ENCODE data around the gene FLOT1.
"Not testable (repeated sequence)": the region's sequence is repeated elsewhere in the genome, so short reads cannot be mapped to it uniquely, and the experiment has no call there.

The FLOT1 gene

DNA sequence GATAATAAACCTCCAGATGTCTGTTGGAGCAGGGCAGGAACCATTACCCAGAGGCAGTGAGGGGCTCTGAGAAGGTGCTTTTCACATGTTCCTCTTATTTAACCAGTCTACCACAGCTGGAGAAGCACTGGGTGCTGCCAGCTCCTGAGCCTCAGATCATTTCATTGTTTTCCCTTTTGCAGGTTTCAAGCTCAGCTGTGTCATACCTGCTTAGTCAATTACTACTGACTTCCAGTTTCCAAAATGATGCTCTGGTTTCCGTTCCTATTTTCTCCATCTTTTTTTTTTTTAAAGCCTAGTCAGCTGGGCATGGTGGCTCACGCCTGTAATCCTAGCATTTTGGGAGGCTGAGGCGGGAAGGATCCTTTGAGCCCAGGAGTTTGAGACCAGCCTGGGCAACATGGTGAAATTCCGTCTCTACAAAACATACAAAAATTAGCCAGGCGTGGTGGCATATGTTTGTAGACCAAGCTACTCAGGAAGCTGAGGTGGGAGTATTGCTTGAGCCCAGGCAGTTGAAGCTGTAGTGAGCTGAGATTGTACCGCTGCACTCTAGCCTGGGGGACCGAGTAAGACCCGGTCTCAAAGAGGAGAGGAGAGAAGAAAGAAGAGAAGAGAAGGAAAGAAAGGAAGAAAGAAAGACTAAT is 6.7 kb downstream of the FLOT1 start:
- H3K4me2 ChIP-seq = 0 out of 2 replicates have a peak overlapping the region, but pooled peaks have one; percentile 9
- no peak overlapping the region for H3K27ac ChIP-seq

DNA sequence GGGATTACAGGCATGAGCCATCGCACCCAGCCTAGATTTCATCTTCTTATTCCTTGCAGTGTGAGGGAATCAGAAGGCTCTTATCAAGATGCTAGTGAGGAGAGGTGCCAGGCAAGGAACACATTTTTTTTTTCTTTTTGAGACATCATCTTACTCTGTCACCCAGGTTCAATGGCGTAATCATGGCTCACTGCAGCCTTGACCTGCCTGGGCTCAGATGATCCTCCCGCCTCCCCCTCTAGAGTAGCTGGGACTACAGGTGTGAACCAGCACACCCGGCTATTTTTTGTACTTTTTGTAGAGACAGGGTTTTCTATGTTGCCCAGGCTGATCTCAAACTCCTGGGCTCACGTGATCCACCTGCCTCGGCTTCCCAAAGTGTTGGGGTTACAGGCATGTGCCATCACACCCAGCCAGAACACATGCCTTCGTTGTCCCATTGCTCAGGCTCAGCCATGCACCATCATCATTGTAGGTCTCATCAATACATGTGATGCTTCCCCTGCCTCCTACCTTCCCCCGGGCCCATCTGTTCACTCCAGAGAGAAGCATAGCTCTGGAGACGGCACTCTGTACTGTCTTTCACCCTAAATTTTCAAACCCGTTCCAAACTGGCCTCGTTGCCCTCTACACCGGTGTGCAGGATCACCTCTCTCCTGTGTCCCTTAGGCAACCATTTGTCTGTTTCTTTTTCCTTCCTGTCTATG is 10.1 kb downstream of the FLOT1 start:
- Histone ChIP-seq H3K9ac (no peak overlapping the region), H3K36me3 (peaks cover 95% of the 10 kb centered on the region), H3K4me3 (no peak overlapping the region), H3K27me3 (no peaks in the 10 kb centered on the region), H3K9me3 (no peaks in the 10 kb centered on the region), H4K20me1 (peaks cover 75% of the 10 kb centered on the region), H3K4me1 (peaks cover 44% of the 10 kb centered on the region), H3K27ac (no peak overlapping the region), H3K4me2 (no peak overlapping the region)
- TF ChIP-seq Cebpa-rat (IDR thresholded peaks at IDR 0.05) = no peak

More for the DNA sequence above, 6.7 kb downstream of the FLOT1 start:
- Histone ChIP-seq H3K36me3 (peaks cover 97% of the 10 kb centered on the region), H3K4me3 (no peak overlapping the region), H4K20me1 (peaks cover 62% of the 10 kb centered on the region), H3K4me1 (peaks cover 65% of the 10 kb centered on the region), H3K9ac (0 out of 2 replicates have a peak overlapping the region, but pooled peaks have one; percentile 2), H3K9me3 (no peaks in the 10 kb centered on the region), H3K27me3 (no peaks in the 10 kb centered on the region)
- no peak for TF ChIP-seq Cebpa-rat (IDR thresholded peaks at IDR 0.05)

DNA sequence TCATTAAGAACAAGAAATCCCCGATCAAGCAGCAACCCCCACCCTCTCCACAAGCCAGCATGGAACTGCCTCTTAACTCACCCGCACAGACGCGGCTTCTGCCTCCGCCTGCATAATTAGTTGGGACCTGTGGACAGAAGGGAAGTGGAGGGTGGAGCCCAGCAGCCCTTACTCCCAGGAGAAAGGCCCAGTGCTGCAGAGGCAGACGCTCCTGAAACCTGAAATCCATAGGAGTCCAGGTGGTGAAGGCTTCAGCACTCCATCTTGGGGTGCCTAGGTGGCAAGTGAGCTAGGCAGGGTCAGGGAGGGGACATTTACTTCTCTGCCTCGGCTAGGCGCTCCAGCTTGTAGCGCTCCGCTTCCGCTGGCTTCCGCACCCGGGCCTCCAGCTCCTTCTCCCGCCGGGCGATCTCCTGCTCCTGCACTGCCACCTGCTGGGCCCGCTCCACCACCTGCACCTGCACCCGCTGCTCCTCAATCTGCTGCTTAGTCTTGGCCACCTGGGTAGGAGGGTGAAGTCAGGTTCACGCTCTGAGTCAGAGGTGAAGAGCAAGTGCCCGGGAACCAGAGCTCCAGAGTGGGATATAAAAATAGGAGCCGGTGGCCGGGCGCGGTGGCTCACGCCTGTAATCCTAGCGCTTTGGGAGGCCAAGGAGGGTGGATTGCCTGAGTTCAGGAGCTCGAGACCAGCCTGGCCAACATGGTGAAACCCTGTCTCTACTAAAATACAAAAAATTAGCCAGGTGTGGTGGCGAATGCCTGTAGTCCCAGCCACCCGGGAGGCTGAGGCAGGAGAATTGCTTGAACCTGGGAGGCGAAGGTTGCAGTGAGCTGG is 11.7 kb downstream of the FLOT1 start:
- Histone ChIP-seq H3K4me3 (peak overlapping the region; percentile 7; the same call in 1 of the 2 replicates), H3K9me3 (no peaks in the 10 kb centered on the region), H3K4me2 (peak overlapping the region; percentile 72), H4K20me1 (peaks cover 78% of the 10 kb centered on the region), H3K27me3 (no peaks in the 10 kb centered on the region), H3K4me1 (peaks cover 36% of the 10 kb centered on the region), H3K9ac (peak overlapping the region; percentile 16; the same call in 1 of the 2 replicates), H3K36me3 (peaks cover 96% of the 10 kb centered on the region), H3K27ac (peak overlapping the region; percentile 38; the same call in 1 of the 2 replicates)
- TF ChIP-seq Cebpa-rat (IDR thresholded peaks at IDR 0.05) = no peak

DNA sequence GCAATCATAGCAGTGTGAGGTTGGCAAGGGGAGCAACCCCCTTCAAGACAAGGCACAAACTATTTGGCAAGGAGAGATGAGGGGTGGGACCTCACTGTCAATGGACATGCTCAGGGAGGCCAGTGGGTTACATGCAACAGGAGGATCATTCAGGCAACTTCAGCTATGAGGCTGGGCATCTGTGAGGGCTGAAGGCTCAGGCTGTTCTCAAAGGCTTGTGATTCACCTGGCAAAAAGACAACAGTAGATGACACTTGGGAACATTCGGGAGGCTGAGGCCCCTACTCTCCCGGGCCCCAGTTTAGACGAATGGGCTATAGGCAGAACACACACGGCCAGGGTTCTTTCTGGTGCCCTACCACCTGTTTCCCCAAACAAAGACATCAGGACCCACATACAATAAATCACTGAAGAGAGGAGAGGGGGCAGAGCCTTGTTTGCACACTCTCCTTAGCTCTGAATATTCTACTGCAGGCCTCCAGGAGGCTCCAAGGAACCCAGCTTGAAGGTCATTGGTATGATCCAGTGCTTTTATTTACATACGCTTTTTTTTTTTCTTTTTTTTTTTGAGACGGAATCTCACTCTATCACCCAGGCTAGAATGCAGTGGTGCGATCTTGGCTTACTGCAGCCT is 14.4 kb downstream of the FLOT1 start:
- Histone ChIP-seq H3K27ac (no peak overlapping the region), H4K20me1 (peaks cover 96% of the 10 kb centered on the region), H3K36me3 (peaks cover 97% of the 10 kb centered on the region), H3K4me2 (no peak overlapping the region), H3K9ac (no peak overlapping the region), H3K4me1 (peaks cover 61% of the 10 kb centered on the region), H3K9me3 (no peaks in the 10 kb centered on the region), H3K4me3 (no peak overlapping the region), H3K27me3 (no peaks in the 10 kb centered on the region)
- TF ChIP-seq Cebpa-rat (IDR thresholded peaks at IDR 0.05) = no peak

DNA sequence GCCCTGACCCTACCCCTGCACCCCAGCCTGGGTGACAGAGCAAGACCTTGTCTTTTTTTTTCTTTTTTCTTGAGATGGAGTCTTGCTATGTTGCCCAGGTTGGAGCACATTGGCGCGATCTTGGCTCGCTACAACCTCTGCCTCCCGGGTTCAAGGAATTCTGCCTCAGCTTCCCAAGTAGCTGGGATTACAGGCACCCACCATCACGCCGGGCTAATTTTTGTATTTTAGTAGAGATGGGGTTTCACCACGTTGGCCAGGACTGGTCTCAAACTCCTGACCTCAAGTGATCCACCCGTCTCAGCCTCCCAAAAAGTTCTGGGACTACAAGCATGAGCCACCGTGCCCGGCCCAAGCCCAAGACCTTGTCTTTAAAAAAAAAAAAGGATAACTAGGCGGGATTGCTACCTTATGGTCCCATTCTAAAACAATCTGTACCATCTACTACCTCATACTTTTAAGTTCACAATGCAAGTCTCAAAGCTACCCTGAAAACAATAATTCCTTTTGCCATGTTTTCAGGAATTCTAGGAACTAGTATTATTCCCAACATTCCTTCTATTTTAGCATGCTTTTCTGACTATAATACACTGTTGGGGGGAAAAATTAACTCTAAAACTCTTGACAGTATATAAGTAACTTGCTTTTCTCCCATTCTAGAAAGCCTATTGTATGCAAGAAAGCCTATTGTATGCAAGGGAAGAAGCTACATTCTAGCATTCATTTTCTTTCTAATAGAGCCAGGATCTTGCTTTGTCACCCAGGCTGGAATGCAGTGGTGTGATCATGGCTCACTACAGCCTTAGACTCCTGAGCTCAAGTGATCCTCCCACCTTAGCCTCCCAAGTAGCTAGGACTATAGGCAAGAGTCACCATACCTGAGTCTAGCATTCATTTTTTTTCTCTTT is 15.7 kb downstream of the FLOT1 start:
- no peaks in the 10 kb centered on the region for H3K27me3 ChIP-seq
- H3K36me3 ChIP-seq = peaks cover 97% of the 10 kb centered on the region
- H4K20me1 ChIP-seq = peaks cover 97% of the 10 kb centered on the region
- no peak overlapping the region for H3K4me3 ChIP-seq
- no peak for TF ChIP-seq Cebpa-rat (IDR thresholded peaks at IDR 0.05)
- H3K4me1 ChIP-seq = peaks cover 60% of the 10 kb centered on the region
- H3K27ac ChIP-seq = no peak overlapping the region
- no peaks in the 10 kb centered on the region for H3K9me3 ChIP-seq
- H3K9ac ChIP-seq = no peak overlapping the region
- no peak overlapping the region for H3K4me2 ChIP-seq

DNA sequence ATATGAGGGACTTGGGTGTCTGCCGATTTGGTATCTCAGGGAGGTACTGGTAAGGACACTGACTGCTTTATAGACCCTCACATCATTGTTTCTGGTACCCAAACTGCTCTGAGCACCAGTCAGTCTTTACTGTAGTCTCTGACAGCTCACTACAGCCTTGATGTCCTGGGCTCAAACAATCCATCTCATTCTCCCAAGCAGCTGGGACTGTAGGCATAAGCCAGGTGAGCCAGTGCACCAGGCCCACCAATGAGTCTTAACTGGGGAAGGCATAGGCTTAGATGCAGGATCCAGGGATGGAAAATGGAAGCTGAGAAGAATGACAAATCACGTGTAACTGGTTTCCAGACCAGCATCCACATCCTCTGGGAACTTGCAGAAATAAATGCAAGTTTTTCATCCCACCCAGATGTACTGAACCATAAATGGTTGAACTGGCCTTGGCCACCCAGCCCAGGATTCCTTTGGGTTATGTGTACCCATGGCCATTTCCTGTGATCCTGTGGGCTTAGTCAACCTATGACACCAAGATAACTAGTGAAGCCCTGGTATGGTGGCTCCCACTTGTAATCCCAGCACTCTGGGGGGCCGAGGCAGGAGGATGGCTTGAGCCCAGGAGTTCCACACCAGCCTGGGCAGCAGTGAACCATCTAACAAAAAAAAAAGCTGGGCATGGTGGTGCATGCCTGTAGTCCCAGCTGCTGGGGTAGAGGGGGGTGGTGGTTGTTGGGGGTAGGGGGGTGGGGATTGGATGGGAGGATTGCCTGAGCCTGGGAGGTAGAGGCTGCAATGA is 16.6 kb downstream of the FLOT1 start:
- Histone ChIP-seq H3K36me3 (peaks cover 92% of the 10 kb centered on the region), H3K27ac (no peak overlapping the region), H3K9me3 (no peaks in the 10 kb centered on the region), H3K27me3 (no peaks in the 10 kb centered on the region), H4K20me1 (peaks cover 93% of the 10 kb centered on the region), H3K4me1 (peaks cover 51% of the 10 kb centered on the region), H3K4me2 (peak overlapping the region; percentile 89), H3K9ac (no peak overlapping the region), H3K4me3 (no peak overlapping the region)
- no peak for TF ChIP-seq Cebpa-rat (IDR thresholded peaks at IDR 0.05)

DNA sequence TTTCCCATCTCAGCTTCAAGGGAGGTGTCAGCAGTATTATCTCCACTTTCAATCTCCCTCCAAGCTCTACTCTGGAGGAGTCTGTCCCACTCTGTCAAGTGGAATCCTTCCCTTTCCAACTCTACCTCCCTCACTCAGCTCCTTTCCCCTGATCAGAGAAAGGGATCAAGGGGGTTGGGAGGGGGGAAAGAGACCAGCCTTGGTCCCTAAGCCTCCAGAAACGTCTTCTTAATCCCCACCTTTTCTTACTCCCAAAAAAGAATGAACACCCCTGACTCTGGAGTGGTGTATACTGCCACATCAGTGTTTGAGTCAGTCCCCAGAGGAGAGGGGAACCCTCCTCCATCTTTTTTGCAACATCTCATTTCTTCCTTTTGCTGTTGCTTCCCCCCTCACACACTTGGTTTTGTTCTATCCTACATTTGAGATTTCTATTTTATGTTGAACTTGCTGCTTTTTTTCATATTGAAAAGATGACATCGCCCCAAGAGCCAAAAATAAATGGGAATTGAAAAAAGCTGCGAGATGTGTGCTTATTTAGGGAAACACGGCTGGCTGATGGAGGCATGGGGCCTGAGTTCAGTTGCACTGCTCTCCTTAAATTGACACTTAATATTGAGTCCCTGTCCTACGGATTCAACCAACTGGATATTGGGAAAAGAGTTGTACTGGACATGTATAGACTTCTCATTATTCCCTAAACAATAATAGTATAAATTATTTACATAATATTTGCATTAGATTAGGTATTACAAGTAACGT is 17.4 kb downstream of the FLOT1 start:
- TF ChIP-seq Cebpa-rat (IDR thresholded peaks at IDR 0.05) = no peak
- peaks cover 85% of the 10 kb centered on the region for H4K20me1 ChIP-seq
- H3K4me1 ChIP-seq = peaks cover 43% of the 10 kb centered on the region
- peak overlapping the region; percentile 89 for H3K4me2 ChIP-seq
- no peaks in the 10 kb centered on the region for H3K27me3 ChIP-seq
- H3K9ac ChIP-seq = peak overlapping the region; percentile 100; the same call in 1 of the 2 replicates
- H3K27ac ChIP-seq = no peak overlapping the region
- H3K4me3 ChIP-seq = peak overlapping the region; percentile 94; the same call in 1 of the 2 replicates
- no peaks in the 10 kb centered on the region for H3K9me3 ChIP-seq
- peaks cover 86% of the 10 kb centered on the region for H3K36me3 ChIP-seq

DNA sequence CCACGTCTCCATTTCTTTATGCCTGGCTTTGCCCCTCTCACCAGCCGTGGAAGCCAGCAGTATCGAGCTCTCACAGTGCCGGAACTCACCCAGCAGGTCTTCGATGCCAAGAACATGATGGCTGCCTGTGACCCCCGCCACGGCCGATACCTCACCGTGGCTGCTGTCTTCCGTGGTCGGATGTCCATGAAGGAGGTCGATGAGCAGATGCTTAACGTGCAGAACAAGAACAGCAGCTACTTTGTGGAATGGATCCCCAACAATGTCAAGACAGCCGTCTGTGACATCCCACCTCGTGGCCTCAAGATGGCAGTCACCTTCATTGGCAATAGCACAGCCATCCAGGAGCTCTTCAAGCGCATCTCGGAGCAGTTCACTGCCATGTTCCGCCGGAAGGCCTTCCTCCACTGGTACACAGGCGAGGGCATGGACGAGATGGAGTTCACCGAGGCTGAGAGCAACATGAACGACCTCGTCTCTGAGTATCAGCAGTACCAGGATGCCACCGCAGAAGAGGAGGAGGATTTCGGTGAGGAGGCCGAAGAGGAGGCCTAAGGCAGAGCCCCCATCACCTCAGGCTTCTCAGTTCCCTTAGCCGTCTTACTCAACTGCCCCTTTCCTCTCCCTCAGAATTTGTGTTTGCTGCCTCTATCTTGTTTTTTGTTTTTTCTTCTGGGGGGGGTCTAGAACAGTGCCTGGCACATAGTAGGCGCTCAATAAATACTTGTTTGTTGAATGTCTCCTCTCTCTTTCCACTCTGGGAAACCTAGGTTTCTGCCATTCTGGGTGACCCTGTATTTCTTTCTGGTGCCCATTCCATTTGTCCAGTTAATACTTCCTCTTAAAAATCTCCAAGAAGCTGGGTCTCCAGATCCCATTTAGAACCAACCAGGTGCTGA is 18.4 kb downstream of the FLOT1 start:
- Histone ChIP-seq H3K36me3 (peaks cover 76% of the 10 kb centered on the region), H3K4me3 (peak overlapping the region; percentile 94), H3K4me2 (peak overlapping the region; percentile 89), H4K20me1 (peaks cover 78% of the 10 kb centered on the region), H3K9ac (peak overlapping the region; percentile 100; the same call in 1 of the 2 replicates), H3K4me1 (peaks cover 44% of the 10 kb centered on the region)
- H3K9me3 ChIP-seq, H3K27me3 ChIP-seq, H3K27ac ChIP-seq: not testable (repeated sequence)

DNA sequence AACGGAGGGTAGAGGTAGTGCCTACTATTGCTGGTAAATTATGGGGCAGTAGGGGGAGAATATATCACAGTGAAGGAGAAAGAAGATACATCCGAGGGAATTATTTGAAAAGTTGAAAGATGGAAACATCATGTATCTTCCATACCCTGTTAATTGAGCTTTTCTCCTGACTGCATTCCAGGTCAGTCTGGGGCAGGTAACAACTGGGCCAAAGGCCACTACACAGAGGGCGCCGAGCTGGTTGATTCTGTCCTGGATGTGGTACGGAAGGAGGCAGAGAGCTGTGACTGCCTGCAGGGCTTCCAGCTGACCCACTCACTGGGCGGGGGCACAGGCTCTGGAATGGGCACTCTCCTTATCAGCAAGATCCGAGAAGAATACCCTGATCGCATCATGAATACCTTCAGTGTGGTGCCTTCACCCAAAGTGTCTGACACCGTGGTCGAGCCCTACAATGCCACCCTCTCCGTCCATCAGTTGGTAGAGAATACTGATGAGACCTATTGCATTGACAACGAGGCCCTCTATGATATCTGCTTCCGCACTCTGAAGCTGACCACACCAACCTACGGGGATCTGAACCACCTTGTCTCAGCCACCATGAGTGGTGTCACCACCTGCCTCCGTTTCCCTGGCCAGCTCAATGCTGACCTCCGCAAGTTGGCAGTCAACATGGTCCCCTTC is 19.2 kb downstream of the FLOT1 start:
- not testable (repeated sequence) for H3K27ac ChIP-seq
- peaks cover 70% of the 10 kb centered on the region for H4K20me1 ChIP-seq

More for the DNA sequence above, 19.2 kb downstream of the FLOT1 start:
- H3K9ac ChIP-seq = peak overlapping the region; percentile 100; the same call in 1 of the 2 replicates
- peaks cover 52% of the 10 kb centered on the region for H3K4me1 ChIP-seq
- H3K27me3 ChIP-seq, H3K9me3 ChIP-seq: not testable (repeated sequence)
- H3K4me3 ChIP-seq = peak overlapping the region; percentile 94
- H3K4me2 ChIP-seq = peak overlapping the region; percentile 89
- H3K36me3 ChIP-seq = peaks cover 68% of the 10 kb centered on the region
